Loucy (cell line): ENCODE results near the gene ANK3.

ENCODE experiments used
- H2AFZ ChIP-seq: fragments of 200-600 bp; sonication (generic); 2 replicates; pipeline ENCODE4 v1.6.0; 2016; ENCODE audit warnings: antibody characterized with exemption, mild to moderate bottlenecking, low read length, moderate library complexity
- H3F3A ChIP-seq: fragments of 200-600 bp; 2 replicates; pipeline ENCODE4 v1.6.0; 2016; ENCODE audit warnings: antibody characterized with exemption, low read depth, mild to moderate bottlenecking
- H3K27me3 ChIP-seq: fragments of 200-600 bp; sonication (generic); 2 replicates; pipeline ENCODE4 v1.6.1; 2014; ENCODE audit warnings: low read length, mild to moderate bottlenecking; ENCODE audit not compliant: insufficient read depth, poor library complexity, severe bottlenecking
- H3K36me3 ChIP-seq: fragments of 200-600 bp; sonication (generic); 2 replicates; pipeline ENCODE4 v1.6.1; 2016; ENCODE audit warnings: low read length; ENCODE audit not compliant: insufficient read depth
- H3K4me1 ChIP-seq: fragments of 200-600 bp; sonication (generic); 2 replicates; pipeline ENCODE4 v1.5.1; 2014; ENCODE audit warnings: low read length, mild to moderate bottlenecking; ENCODE audit not compliant: insufficient read depth, poor library complexity, severe bottlenecking
- H3K4me2 ChIP-seq: fragments of 200-600 bp; sonication (generic); 2 replicates; pipeline ENCODE4 v1.6.0; 2014; ENCODE audit warnings: antibody characterized with exemption, low read length, low read depth, mild to moderate bottlenecking; ENCODE audit not compliant: poor library complexity, severe bottlenecking
- H3K4me3 ChIP-seq: fragments of 200-600 bp; sonication (generic); 2 replicates; pipeline ENCODE4 v1.5.1; 2014; ENCODE audit warnings: low read length, mild to moderate bottlenecking, mixed read lengths; ENCODE audit not compliant: poor library complexity, severe bottlenecking
- H3K79me2 ChIP-seq: fragments of 200-600 bp; sonication (generic); 2 replicates; pipeline ENCODE4 v1.6.1; 2014; ENCODE audit warnings: low read length; ENCODE audit not compliant: insufficient read depth
- H3K9ac ChIP-seq: fragments of 200-600 bp; sonication (generic); 2 replicates; pipeline ENCODE4 v1.6.0; 2014; ENCODE audit warnings: mild to moderate bottlenecking, low read depth, low read length, moderate library complexity; ENCODE audit not compliant: poor library complexity, severe bottlenecking
- H3K9me2 ChIP-seq: fragments of 200-600 bp; sonication (generic); replicated peaks from 2 replicates; pipeline ENCODE4 v1.6.1; 2016; ENCODE audit warnings: low read depth, low read length, mixed read lengths
- H3K9me3 ChIP-seq: fragments of 200-600 bp; sonication (generic); 2 replicates; pipeline ENCODE4 v1.6.1; 2014; ENCODE audit warnings: mild to moderate bottlenecking, antibody characterized with exemption, low read length, low read depth; ENCODE audit not compliant: insufficient read depth
- H4K20me1 ChIP-seq: fragments of 200-600 bp; sonication (generic); 2 replicates; pipeline ENCODE4 v1.6.0; 2014; ENCODE audit warnings: antibody characterized with exemption, low read length, mild to moderate bottlenecking; ENCODE audit not compliant: insufficient read depth, poor library complexity, severe bottlenecking
- CTCF ChIP-seq: fragments of 200-600 bp; sonication (generic); conservative IDR thresholded peaks from 2 replicates; pipeline ENCODE4 v1.5.1; 2014; ENCODE audit warnings: mild to moderate bottlenecking, antibody characterized with exemption, low read length
- EZH2phosphoT487 ChIP-seq: fragments of 200-600 bp; IDR thresholded peaks from 2 replicates; pipeline ENCODE4 v1.6.1; 2018; ENCODE audit warnings: antibody characterized with exemption, mild to moderate bottlenecking, moderate library complexity, borderline replicate concordance

The ANK3 gene

GRCh38 chr10:60239228-60239627 lies 150.4 kb downstream of the ANK3 start:
- Histone ChIP-seq H3K4me1 (no peaks in the 10 kb centered on the region), H3K4me2 (no peak overlapping the region), H4K20me1 (no peaks in the 10 kb centered on the region), H3K79me2 (no peaks in the 10 kb centered on the region), H3K27me3 (no peaks in the 10 kb centered on the region), H3F3A (no peaks in the 10 kb centered on the region), H3K4me3 (no peak overlapping the region), H3K9ac (no peak overlapping the region), H3K36me3 (no peaks in the 10 kb centered on the region), H3K9me3 (no peaks in the 10 kb centered on the region), H2AFZ (no peak overlapping the region), H3K9me2 (no peaks in the 10 kb centered on the region)
- TF ChIP-seq CTCF: no peak
- TF ChIP-seq EZH2phosphoT487: no peak

- no peaks in the 10 kb centered on the region for H3K79me2 ChIP-seq
- H2AFZ ChIP-seq: no peak overlapping the region
- no peak overlapping the region for H3K9ac ChIP-seq
- H3F3A ChIP-seq: no peaks in the 10 kb centered on the region
- H3K4me1 ChIP-seq: no peaks in the 10 kb centered on the region
- no peaks in the 10 kb centered on the region for H3K9me2 ChIP-seq
- no peak overlapping the region for H3K4me3 ChIP-seq
- no peak overlapping the region for H3K4me2 ChIP-seq
- no peaks in the 10 kb centered on the region for H3K36me3 ChIP-seq
- no peaks in the 10 kb centered on the region for H4K20me1 ChIP-seq
- TF ChIP-seq CTCF: no peak
- TF ChIP-seq EZH2phosphoT487: no peak
- H3K9me3 ChIP-seq: no peaks in the 10 kb centered on the region
- H3K27me3 ChIP-seq: no peaks in the 10 kb centered on the region
Observed at GRCh38 chr10:60238759-60239100, 150.9 kb downstream of the ANK3 start.

GRCh38 chr10:60237977-60238758 lies 151.5 kb downstream of the ANK3 start:
- Histone ChIP-seq H3K4me2 (no peak overlapping the region), H3K4me3 (no peak overlapping the region), H3K9ac (no peak overlapping the region), H3K9me3 (no peaks in the 10 kb centered on the region), H4K20me1 (no peaks in the 10 kb centered on the region), H3K4me1 (no peaks in the 10 kb centered on the region), H3K79me2 (no peaks in the 10 kb centered on the region), H3F3A (no peaks in the 10 kb centered on the region), H3K9me2 (no peaks in the 10 kb centered on the region), H3K27me3 (no peaks in the 10 kb centered on the region), H3K36me3 (no peaks in the 10 kb centered on the region), H2AFZ (no peak overlapping the region)
- TF ChIP-seq EZH2phosphoT487: no peak
- TF ChIP-seq CTCF: 0 out of 2 replicates have a peak, but pooled peaks have one; percentile 11
